Amygdala (tissue), 56 donors: ENCODE measurements around the gene ECI1.
A peak's percentile ranks its signal among the peaks of the same experiment; 100 is the strongest.

Experiments
- DNase-seq, 56 donors: peaks; one replicate each; lab custom pipeline; 2025; lab: John Stamatoyannopoulos, UW

ECI1 gene

DNA sequence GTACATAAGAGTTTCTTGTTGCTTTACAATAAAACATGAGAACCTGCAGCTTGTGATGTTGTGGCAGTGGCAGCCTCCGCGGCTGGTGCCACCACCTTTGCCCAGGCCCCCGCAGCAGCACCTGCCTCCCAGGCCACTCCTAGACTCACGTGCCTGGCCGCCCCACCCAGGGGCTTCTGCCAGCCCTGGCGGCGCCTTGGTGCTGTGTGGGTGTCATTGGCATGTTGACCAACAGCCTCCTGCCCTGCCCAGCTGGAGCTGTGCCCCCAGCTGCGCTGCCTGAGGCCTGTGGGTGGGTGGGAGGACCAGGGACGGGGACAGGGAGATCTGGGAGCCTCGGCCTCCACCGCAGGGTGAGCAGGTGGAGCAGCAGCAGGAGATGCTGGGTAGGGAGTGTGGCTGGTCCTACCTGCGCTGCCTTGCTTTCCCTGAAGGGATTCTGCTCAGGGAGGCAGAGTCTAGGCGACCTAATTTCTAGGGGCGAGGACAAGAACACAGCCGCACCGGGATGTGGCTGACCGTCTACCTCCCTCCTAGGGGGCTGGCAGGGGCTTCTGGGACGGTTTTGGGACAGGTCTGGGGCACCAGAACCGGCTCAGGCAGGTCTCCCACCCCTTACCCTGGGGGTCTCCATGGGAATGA lies 15.6 kb downstream of the ECI1 start:
- no peak for DNase-seq

GRCh38 chr16:2235234-2235651 lies 16.1 kb downstream of the ECI1 start:
- no peak for DNase-seq

DNA sequence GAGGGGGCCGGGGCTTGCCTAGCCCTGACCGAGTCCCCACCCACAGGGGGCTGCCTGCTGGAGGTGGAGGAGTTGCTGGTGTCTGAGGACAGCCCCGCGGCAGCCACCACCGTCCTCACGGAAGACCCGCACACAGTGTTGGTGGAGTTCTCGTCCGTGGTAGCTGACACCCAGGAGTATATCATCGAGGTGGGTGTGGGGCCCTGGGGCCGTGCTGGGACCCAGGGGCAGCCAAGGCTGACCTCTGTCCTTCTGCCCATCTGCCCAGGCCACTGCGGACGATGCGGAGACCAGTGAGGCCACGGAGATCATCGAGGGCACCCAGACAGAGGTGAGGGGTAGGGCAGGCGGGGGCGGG lies 16.6 kb downstream of the ECI1 start:
- no peak for DNase-seq

DNA sequence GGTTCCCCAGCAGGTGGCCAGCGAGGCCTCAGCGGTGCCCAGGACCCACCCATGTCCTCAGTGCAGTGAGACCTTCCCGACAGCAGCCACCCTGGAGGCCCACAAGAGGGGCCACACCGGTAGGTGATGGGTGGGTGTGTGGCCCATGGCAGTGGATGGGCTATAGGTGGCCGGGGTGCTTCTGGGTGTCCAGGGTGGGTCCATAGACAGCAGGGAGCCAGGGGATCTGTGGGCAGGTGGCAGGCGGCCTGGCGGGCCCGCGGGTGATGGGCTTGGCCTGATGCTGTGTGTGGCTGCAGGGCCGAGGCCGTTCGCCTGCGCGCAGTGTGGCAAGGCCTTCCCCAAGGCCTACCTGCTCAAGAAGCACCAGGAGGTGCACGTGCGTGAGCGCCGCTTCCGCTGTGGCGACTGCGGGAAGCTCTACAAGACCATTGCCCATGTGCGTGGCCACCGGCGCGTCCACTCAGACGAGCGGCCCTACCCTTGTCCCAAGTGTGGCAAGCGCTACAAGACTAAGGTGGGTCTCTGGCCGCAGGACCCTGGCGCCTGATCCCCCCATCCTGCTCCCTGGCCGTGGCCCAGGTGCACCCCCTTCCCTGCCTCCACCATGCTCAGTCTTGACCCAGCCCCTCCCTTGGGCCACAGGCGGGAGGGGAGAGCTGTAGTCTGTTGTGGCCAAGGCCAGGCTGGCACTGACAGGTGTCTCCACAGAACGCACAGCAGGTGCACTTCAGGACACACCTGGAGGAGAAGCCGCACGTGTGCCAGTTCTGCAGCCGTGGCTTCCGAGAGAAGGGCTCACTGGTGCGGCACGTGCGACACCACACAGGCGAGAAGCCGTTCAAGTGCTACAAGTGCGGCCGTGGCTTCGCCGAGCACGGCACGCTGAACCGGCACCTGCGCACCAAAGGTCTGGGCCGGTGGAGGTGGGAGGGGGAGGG lies 17.2 kb downstream of the ECI1 start:
- no peak for DNase-seq

DNA sequence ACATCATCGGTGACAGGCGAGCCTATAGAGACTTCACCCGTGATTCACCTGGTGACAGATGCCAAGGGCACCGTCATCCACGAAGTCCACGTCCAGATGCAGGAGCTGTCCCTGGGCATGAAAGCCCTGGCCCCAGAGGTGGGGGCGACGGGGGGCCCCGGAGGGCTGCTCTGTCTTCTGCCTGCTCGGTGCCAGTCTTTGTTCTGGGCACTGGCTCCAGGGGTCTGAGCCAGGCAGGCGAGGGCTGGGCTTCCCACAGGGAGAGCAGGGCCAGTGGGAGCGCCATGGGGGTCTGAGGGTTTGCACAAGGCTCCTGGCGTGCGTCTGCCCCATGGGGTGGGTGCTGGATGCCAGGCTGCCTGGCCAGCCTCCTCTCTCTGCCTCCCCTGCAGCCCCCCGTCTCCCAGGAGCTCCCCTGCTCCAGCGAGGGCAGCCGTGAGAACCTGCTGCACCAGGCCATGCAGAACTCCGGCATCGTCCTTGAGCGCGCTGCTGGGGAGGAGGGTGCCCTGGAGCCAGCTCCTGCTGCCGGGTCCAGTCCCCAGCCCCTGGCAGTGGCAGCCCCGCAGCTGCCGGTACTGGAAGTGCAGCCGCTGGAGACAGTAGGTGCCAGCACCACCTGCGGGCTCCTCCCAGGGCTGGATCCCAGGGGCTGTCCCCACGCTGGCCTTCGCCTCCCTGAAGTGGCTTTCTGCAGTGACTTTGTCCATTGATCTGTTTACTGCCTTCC lies 18.2 kb downstream of the ECI1 start:
- no peak for DNase-seq

GRCh38 chr16:2232094-2232990 lies 19.0 kb downstream of the ECI1 start:
- DNase-seq: no peak

GRCh38 chr16:2231016-2231931 lies 20.1 kb downstream of the ECI1 start:
- peak in 1 of 56 donors; percentile 12 for DNase-seq

- DNase-seq: no peak
These were observed 21.0 kb downstream of the ECI1 start for GRCh38 chr16:2230376-2230775.

DNA sequence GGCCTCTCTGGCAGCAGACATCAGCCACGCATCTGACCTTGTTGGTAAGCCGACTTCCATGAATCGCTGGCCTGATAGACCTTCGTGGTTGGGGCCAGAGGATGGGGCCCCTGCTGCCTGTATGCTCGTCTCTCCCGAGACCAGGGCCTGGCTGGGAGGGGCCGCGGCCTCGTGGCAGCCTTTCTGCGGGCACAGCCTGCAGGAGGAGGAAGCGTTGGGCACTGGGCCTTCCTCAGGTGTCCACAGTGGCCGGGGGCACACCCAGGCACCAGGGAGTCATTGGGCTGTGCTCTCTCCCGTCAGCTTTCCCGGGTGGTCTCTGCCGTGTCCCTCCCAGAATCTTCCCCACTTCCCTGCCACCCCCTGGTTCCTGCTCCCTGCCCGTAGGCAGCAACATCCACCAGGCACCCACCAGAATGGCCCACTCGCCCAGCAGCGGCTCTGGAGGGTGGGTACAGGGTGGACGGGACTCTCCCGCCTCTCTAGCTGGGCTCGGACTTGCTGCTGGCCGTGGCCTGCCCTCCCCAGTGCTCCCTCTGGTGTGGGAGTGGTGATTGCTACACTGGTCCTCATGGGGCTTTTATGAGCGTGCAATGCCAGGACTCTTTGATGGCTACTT lies 21.6 kb downstream of the ECI1 start:
- no peak for DNase-seq

- DNase-seq: no peak
These were observed 22.3 kb downstream of the ECI1 start for GRCh38 chr16:2229091-2229490.

DNA sequence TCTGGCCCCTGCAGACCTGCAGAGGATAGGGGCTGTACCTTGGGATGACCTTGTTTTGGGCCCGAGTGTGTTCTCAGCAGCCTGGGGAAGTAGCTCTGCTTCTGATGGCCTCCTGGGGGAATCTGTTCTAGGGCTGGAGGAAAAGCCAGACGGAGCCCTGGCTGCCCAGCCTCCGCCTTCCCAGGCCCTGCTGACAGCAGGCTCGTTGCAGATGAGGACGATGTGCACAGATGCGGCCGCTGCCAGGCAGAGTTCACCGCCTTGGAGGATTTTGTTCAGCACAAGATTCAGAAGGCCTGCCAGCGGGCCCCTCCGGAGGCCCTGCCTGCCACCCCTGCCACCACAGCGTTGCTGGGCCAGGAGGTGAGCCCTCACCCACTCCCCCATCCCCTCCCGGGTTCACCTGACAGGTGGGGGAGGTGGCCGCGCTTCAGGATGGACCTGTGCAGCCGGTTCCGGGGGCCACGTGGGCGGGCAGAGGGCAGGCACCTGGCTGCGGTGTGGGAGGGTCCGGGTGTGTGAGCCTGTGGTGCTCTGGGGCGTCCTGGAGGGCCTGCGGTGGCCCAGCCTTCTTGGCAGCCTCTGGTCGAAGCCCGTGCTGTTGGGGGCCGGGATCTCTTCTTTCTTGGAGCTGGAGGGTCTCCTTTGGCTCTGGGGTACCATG lies 23.1 kb downstream of the ECI1 start:
- no peak for DNase-seq

- no peak for DNase-seq
These were observed 24.5 kb downstream of the ECI1 start for GRCh38 chr16:2226918-2227317.

DNA sequence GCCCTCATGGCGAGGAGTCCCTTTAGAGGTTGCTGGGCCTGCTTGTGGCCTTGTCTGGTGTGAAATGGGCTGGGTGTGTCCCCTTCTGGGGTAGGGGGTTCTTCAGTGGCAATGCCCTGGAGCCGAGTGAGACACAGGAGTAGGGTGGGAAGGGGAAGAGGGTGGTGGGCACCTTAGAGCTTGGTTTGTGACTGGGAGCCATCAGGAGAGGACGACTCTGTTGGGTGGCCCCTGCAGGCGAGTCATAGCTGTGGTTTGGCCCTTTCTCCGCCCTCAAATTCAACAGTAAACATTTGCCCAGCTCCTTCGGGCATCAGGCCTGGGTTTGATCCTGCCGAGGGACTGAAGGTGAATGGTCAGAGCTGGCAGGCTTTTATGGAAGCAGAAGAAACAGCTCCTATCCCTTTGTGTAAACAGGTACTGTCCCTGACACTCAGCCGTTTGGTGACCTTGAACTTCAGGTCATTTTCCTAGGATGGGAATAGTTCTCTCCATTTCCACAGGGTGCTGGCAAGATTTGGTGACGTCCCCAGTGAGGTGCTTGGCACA lies 25.1 kb downstream of the ECI1 start:
- DNase-seq: no peak

- peak in 5 of 56 donors; percentile 16 to 47 (median 39) for DNase-seq
These were observed 27.4 kb downstream of the ECI1 start for GRCh38 chr16:2223942-2224486.

DNA sequence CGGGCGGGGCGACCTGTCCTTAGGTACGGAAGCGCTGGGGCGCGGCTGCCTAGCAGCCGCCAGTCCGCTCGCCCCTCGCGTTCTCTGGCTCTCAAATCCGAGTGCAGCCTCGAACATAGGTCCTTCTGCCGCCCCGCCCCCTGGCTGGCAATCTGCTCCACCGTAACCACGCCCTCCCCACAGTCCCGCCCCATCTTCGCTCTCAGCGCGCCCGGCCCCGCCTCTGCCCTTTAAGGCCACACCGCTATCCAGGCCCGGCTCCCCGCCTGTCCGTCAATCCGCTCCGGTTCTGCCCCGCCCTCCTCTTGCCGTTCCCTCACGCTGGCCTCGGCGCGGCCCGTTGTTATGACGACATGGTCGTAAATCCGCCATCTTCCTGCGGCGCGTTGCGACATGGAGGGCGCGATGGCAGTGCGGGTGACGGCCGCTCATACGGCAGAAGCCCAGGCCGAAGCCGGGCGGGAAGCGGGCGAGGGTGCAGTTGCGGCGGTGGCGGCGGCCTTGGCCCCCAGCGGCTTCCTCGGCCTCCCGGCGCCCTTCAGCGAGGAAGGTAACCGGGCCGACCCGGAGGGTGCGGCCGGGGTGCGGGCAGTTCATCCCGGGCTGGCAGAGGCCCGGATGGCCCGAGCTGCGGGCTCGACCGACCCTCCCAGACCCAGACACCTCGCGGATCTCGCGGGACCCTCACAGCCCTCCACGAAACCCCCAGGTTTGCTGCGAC lies 28.0 kb downstream of the ECI1 start, which contains the start of gene E4F1:
TSS of gene E4F1 (plus strand) at position 371 of the 721 bp plus-strand sequence. CDS start at position 394, 23 bp downstream.
- peak; percentile 54 to 99 (median 97) for DNase-seq

DNA sequence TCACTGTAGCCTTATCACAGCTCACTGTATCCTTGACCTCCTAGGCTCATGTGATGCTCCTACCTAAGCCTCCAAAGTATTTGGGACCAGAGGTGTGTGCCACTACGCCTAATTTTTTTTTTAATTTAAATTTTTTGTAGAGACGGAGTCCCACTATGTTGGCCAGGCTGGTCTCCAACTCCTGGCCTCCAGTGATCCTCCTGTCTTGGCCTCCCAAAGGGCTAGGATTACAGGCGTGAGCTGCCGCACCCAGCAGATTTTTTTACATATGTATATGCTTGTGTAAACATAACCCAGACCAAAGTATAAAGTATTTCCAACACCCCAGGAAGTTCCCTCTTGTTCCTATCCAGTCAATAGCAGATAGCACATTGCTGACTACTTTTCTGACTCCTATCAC lies 35.1 kb downstream of the ECI1 start:
- no peak for DNase-seq

GRCh38 chr16:2214719-2214968 lies 36.7 kb downstream of the ECI1 start, which contains the start of gene PGP:
Gene PGP, minus strand, starts transcription at chr16:2214840. Its CDS starts 63 bp downstream, at chr16:2214777.
- DNase-seq: no peak
